Mesangial cell (primary cell): ENCODE data around the gene JAZF1. TPM values are rescaled to one million over a fixed set of nuclear protein-coding genes. Genes with fewer than 3 reads are reported as not detected.

Experiments used
- total RNA-seq: library from RNA; depleted of rRNA; stranded (reverse); fragments of >200 nt; gene quantifications from 2 replicates; pipeline ENCODE4 v1.2.3, GENCODE V29; 2015

Gene JAZF1
- 3.9 and 4.4 TPM in 2 replicates for total RNA-seq

DNA sequence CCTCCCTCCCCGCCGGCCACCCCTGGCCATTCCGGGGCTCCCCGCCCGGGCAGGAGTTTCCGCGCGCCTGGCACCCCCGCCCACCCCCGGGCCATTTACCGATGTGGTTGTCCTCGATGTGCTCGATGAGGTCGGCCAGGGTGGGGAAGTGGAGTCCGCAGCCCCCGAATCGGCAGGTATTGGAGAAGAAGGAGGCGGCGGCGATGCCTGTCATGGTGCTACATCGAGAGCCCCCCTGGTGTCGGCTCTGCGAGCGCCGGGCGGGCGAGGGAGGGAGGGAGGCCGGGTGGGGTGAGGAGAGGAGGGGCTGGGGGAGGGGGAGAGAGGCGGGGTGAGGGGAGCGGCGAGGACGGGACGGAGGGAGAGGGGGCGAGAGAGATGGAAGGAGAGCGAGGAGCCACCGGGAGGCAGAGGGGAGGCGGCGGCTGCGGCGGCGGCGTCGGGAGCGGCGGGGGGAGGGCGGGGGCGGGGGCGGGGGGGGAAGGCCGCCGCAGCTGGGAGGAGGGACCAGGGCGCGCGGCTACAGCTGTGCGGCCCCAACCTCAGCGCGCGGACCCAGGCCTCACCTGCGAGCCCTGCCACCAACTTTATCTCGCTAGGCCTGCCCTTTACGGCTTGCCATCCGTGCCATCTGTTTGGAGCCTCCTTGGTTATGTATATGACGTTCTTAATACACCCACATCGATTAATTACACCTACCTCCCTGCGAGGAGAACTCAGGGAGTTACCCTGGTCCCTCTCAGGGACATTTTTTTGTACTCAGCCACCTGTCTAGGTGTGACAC lies at the start of gene JAZF1:
Gene JAZF1 (minus strand): TSS at position 432 of the 784 bp plus-strand sequence.

Other genes with a start within 250 kb of the JAZF1 start
- gene CREB5, start 231.7 kb upstream of the JAZF1 start, total RNA-seq, result 14.7 and 22.2 TPM in 2 replicates